Heart right ventricle (tissue), 16 donors: ENCODE results near the gene ZNF547. TPM values are rescaled to one million over a fixed set of nuclear protein-coding genes. Genes with fewer than 3 reads are reported as not detected.
A peak's percentile ranks its signal among the peaks of the same experiment; 100 is the strongest.

Experiments used
- ATAC-seq, 8 donors: fragments of 200-7000 bp; cut with Tn5 transposase; one replicate each; pipeline ENCODE4 v1.9.1; 2020; ENCODE audit warnings: mild to moderate bottlenecking in 8 of 8, moderate library complexity in 8 of 8, moderate number of reproducible peaks in 1 of 8
- DNase-seq, 2 donors: peaks; one replicate each; pipeline ENCODE4 v3.0.0-alpha.2; 2020
- H3K27ac ChIP-seq, 10 donors: fragments of 200-600 bp; sonication (generic) in 2 of 10; one replicate each; pipeline versions ENCODE4 v1.5.0 to v1.8.0; 2020 to 2022; ENCODE audit warnings: mild to moderate bottlenecking in 3 of 10
- H3K27me3 ChIP-seq, 7 donors: fragments of 200-600 bp; one replicate each; pipeline ENCODE4 v1.8.0; 2021 to 2022; ENCODE audit warnings: mild to moderate bottlenecking in 2 of 7
- H3K36me3 ChIP-seq, 9 donors: fragments of 200-600 bp; sonication (generic) in 1 of 9; one replicate each; pipeline versions ENCODE4 v1.5.0 to v1.8.0; 2020 to 2022; ENCODE audit warnings: mild to moderate bottlenecking in 2 of 9
- H3K4me1 ChIP-seq, 9 donors: fragments of 200-600 bp; sonication (generic) in 1 of 9; one replicate each; pipeline versions ENCODE4 v1.5.0 to v1.8.0; 2020 to 2022; ENCODE audit warnings: mild to moderate bottlenecking in 4 of 9
- H3K4me3 ChIP-seq, 10 donors: fragments of 200-600 bp; sonication (generic) in 2 of 10; one replicate each; pipeline versions ENCODE4 v1.5.0 to v1.8.0; 2020 to 2022; ENCODE audit warnings: mild to moderate bottlenecking in 7 of 10, moderate library complexity in 2 of 10
- H3K9me3 ChIP-seq, 11 donors: fragments of 200-600 bp in 10 of 11; sonication (generic) in 2 of 11; one replicate each; pipeline versions ENCODE4 v1.5.0 to v1.8.0; 2013 to 2022; ENCODE audit warnings: mild to moderate bottlenecking in 2 of 11, control low read depth in 1 of 11, moderate library complexity in 1 of 11
- CTCF ChIP-seq, 9 donors: fragments of 200-600 bp; sonication (generic) in 2 of 9; IDR thresholded peaks; one replicate each; pipeline versions ENCODE4 v1.5.0 to v1.8.0; 2021 to 2022; ENCODE audit warnings: antibody characterized with exemption in 9 of 9, mild to moderate bottlenecking in 5 of 9, moderate library complexity in 1 of 9
- WGBS, 2 donors: extraction: QIAGEN DNeasy Blood & Tissue Kit; methylation state at CpG; one replicate each; pipeline ENCODE4 v1.1.7; 2013; ENCODE audit warnings: inconsistent platforms in 1 of 2; 5-methylcytosine and 5-hydroxymethylcytosine counted together
- intact Hi-C, 10 donors: fragments of 100-400 bp; cut with DNase I; formaldehyde crosslinking; loops; one replicate each; pipeline versions ENCODE4 v1.11.1 to v1.14.2; 2022
- polyA plus RNA-seq, 2 donors: library from polyadenylated mRNA; stranded (reverse); fragments of 200-250 nt; gene quantifications; one replicate each; pipeline ENCODE4 v1.2.3, GENCODE V29; 2013
- total RNA-seq, 10 donors: library from RNA; stranded (reverse); fragmentation: NEBNext Ultra II Directional in 3 of 10; extraction: Animal tissue kit (Norgen Biotek cat#: 25700) in 3 of 10; gene quantifications; one replicate each; pipeline versions ENCODE4 v1.2.1 to v1.2.4, GENCODE V29; 2021 to 2023
- donor health status: Arrhythmogenic right ventricular cardiomyopathy.
- donor health status: ischemic (EF 13 %, LVEDD 7.1; RV severe dilation, severe dysfunction).
- donor health status: healthy with polysubstance abuse.
- donor health status: DM: no; HTN: yes; CAD: no.
- donor health status: DM: no; HTN: no; CAD: no.
- donor health status: ischemic (EF 25% LVEDD 6.9; RV normal size, moderate dysfunction).
- donor health status: ischemic (EF 25% LVEDD 5.7; RV mildly dilated, moderate dysfunction).
- donor health status: healthy.
- donor health status: DM: yes; HTN: yes; CAD: no.
- donor health status: Ischemic cardiomyopathy.
- donor health status: ischemic (EF 35%, LVEDD 5.7; RV mildly dilated, moderate dysfunction).
- donor health status: nonischemic (EF 11% LVEDD 7.7; RV severe dilation, severe dysfunction).
- donor health status: DM: yes; HTN: yes; CAD: no.
- donor health status: PGD.
- donor health status: ischemic (EF 29% LVEDD 5.4; RV normal size, mild dysfunction).
- donor health status: nonischemic (EF 23%, LVEDD 6.1; RV moderate dilation, normal function).

Gene ZNF547
- total and polyA plus RNA-seq, 12 donors, result 1.4 to 4.2 (median 2.8) TPM

- H3K9me3 ChIP-seq, result peaks cover 0 to 69% (median 20%) of the 10 kb centered on the region in 11 donors
- ATAC-seq, result no peak
- no peaks in the 10 kb centered on the region for H3K27me3 ChIP-seq
- H3K4me3 ChIP-seq, result no peak overlapping the region
- H3K36me3 ChIP-seq, result peaks cover 4 to 35% (median 25%) of the 10 kb centered on the region in 9 donors
- H3K27ac ChIP-seq, result no peak overlapping the region
- intact Hi-C loops, result no loop called here
- no peak for TF ChIP-seq CTCF (IDR thresholded peaks at IDR 0.05)
- H3K4me1 ChIP-seq, result no peaks in the 10 kb centered on the region
- DNase-seq, result no peak
These were observed 17.6 kb downstream of the ZNF547 start for GRCh38 chr19:57380923-57381322.

GRCh38 chr19:57382806-57383488, 19.6 kb downstream of the ZNF547 start:
- Histone ChIP-seq H3K27me3 (no peaks in the 10 kb centered on the region), H3K36me3 (peaks cover 0 to 15% (median 6%) of the 10 kb centered on the region in 9 donors), H3K27ac (no peak overlapping the region), H3K4me1 (no peaks in the 10 kb centered on the region), H3K9me3 (peaks cover 0 to 49% (median 5%) of the 10 kb centered on the region in 11 donors), H3K4me3 (no peak overlapping the region)
- ATAC-seq, result no peak
- TF ChIP-seq CTCF (IDR thresholded peaks at IDR 0.05), result no peak
- intact Hi-C loops, result no loop called here
- DNase-seq, result no peak
- 83 to 86% methylated on average over 7 of the region's 7 CpGs for whole genome bisulfite sequencing, 2 donors

- H3K36me3 ChIP-seq, result peaks cover 0 to 13% (median 5%) of the 10 kb centered on the region in 9 donors
- intact Hi-C loops, result loop anchor here in 4 of 10 donors (1.0 to 2.0 kb wide), 2 partner anchors 26 kb away; partner anchors contain the start of genes TRAPPC2B (in 4 of the 4) and ZNF547 (in 4 of the 4)
- peaks cover 0 to 34% (median 22%) of the 10 kb centered on the region in 9 donors for H3K4me1 ChIP-seq
- no peak for TF ChIP-seq CTCF (IDR thresholded peaks at IDR 0.05)
- peaks cover 0 to 20% (median 0%) of the 10 kb centered on the region in 11 donors for H3K9me3 ChIP-seq
- no peaks in the 10 kb centered on the region for H3K27me3 ChIP-seq
- H3K27ac ChIP-seq, result peak overlapping the region; percentile 57 to 99 (median 94)
- peak in 2 of 8 donors; percentile 1 to 3 for ATAC-seq
- peak overlapping the region in 9 of 10 donors; percentile 80 to 99 (median 94) for H3K4me3 ChIP-seq
- DNase-seq, result no peak
- 49 to 54% methylated on average over 11 of the region's 11 CpGs for WGBS, 2 donors
These were observed 25.9 kb downstream of the ZNF547 start for GRCh38 chr19:57389194-57389729.

- peak within 1 kb of the TSS; percentile 71 to 99 (median 94) for H3K27ac ChIP-seq
- intact Hi-C loops, result loop anchor here in 4 of 10 donors (1.0 to 2.0 kb wide), 2 partner anchors 27 kb away; partner anchors contain the start of genes TRAPPC2B (in 4 of the 4) and ZNF547 (in 4 of the 4)
- WGBS, 2 donors, result 1% methylated on average over 50 of the region's 50 CpGs
- H3K36me3 ChIP-seq, result peaks cover 0 to 18% (median 8%) of the 10 kb centered on the region in 9 donors
- H3K4me1 ChIP-seq, result peaks cover 0 to 34% (median 22%) of the 10 kb centered on the region in 9 donors
- H3K4me3 ChIP-seq, result peak within 1 kb of the TSS; percentile 72 to 99 (median 92)
- DNase-seq (peak; percentile 95 to 97), ATAC-seq (peak; percentile 99 to 100 (median 100))
- peaks cover 0 to 24% (median 0%) of the 10 kb centered on the region in 11 donors for H3K9me3 ChIP-seq
- H3K27me3 ChIP-seq, result no peaks in the 10 kb centered on the region
- peak in 7 of 9 donors; percentile 9 to 52 (median 34) for TF ChIP-seq CTCF (IDR thresholded peaks at IDR 0.05)
These were observed 26.6 kb downstream of the ZNF547 start, which contains the start of gene ZNF548 for GRCh38 chr19:57389730-57390598. Gene ZNF548 (plus strand): TSS chr19:57389854. CDS start chr19:57390100, 246 bp downstream.
